GM19438 (cell line): ENCODE results near the gene VAC14.
"Not testable (repeated sequence)": the region's sequence is repeated elsewhere in the genome, so short reads cannot be mapped to it uniquely, and the experiment has no call there.

Source experiments
- ATAC-seq: cut with Tn5 transposase; IDR thresholded peaks from one replicate; pipeline ENCODE4 v1.9.1; 2021; ENCODE audit warnings: low read depth; ENCODE audit not compliant: unreplicated experiment

The VAC14 gene

GRCh38 chr16:70670938-70671337 lies 130.0 kb downstream of the VAC14 start:
- not testable (repeated sequence) for ATAC-seq

GRCh38 chr16:70670175-70670574 lies 130.8 kb downstream of the VAC14 start:
- no peak for ATAC-seq

GRCh38 chr16:70665806-70666735 lies 134.9 kb downstream of the VAC14 start:
- no peak for ATAC-seq

GRCh38 chr16:70665113-70665694 lies 135.8 kb downstream of the VAC14 start:
- no peak for ATAC-seq

GRCh38 chr16:70664325-70665112 lies 136.4 kb downstream of the VAC14 start:
- ATAC-seq, result no peak

GRCh38 chr16:70663524-70664324 lies 137.2 kb downstream of the VAC14 start:
- no peak for ATAC-seq

GRCh38 chr16:70662991-70663523 lies 137.9 kb downstream of the VAC14 start:
- no peak for ATAC-seq

- ATAC-seq, result no peak
These were observed 138.9 kb downstream of the VAC14 start for GRCh38 chr16:70661918-70662641.

- no peak for ATAC-seq
These were observed 139.4 kb downstream of the VAC14 start for GRCh38 chr16:70661534-70661917.

- no peak for ATAC-seq
These were observed 140.1 kb downstream of the VAC14 start for GRCh38 chr16:70660672-70661350.

GRCh38 chr16:70659953-70660671 lies 140.8 kb downstream of the VAC14 start:
- ATAC-seq, result no peak

GRCh38 chr16:70659546-70659945 lies 141.4 kb downstream of the VAC14 start:
- no peak for ATAC-seq

GRCh38 chr16:70658921-70659320 lies 142.0 kb downstream of the VAC14 start:
- ATAC-seq, result no peak

- ATAC-seq, result no peak
These were observed 143.0 kb downstream of the VAC14 start for GRCh38 chr16:70657956-70658355.

- ATAC-seq, result no peak
These were observed 144.2 kb downstream of the VAC14 start for GRCh38 chr16:70656712-70657263.

- no peak for ATAC-seq
These were observed 144.8 kb downstream of the VAC14 start for GRCh38 chr16:70656065-70656711.
